ENCODE measurements around the gene OR10A2. TPM values are rescaled to one million over a fixed set of nuclear protein-coding genes. Genes with fewer than 3 reads are reported as not detected.
"Not testable (repeated sequence)": the region's sequence is repeated elsewhere in the genome, so short reads cannot be mapped to it uniquely, and the experiment has no call there.

OR10A2 gene
- total RNA-seq, 2 donors from 2014 or later, result not detected

- Histone ChIP-seq H3K9me3 (no peaks in the 10 kb centered on the region), H3K27me3 (replicated peaks; ENCODE audit: insufficient read depth) (no peaks in the 10 kb centered on the region), H3K4me1 (ENCODE audit: control insufficient read depth in 1 of 2, low read depth in 2 of 2) (no peaks in the 10 kb centered on the region), H3K4me3 (no peak overlapping the region), H3K36me3 (no peaks in the 10 kb centered on the region), H3K27ac (no peak overlapping the region)
- no peak for ATAC-seq (ENCODE audit: insufficient number of reproducible peaks, low FRiP score, low read depth)
- DNase-seq (ENCODE audit: low spot score), result no peak
- no peak for TF ChIP-seq CTCF (IDR thresholded peaks at IDR 0.05)
Observed at GRCh38 chr11:6876914-6877313, 14.1 kb downstream of the OR10A2 start.

GRCh38 chr11:6882751-6883150, 19.9 kb downstream of the OR10A2 start:
- no peaks in the 10 kb centered on the region for H3K4me1 ChIP-seq (ENCODE audit: control insufficient read depth in 1 of 2, low read depth in 2 of 2)
- H3K36me3 ChIP-seq, result no peaks in the 10 kb centered on the region
- no peak for DNase-seq (ENCODE audit: low spot score)
- no peak for TF ChIP-seq CTCF (IDR thresholded peaks at IDR 0.05)
- no peak overlapping the region for H3K4me3 ChIP-seq
- no peaks in the 10 kb centered on the region for H3K9me3 ChIP-seq
- no peaks in the 10 kb centered on the region for H3K27me3 ChIP-seq (replicated peaks; ENCODE audit: insufficient read depth)
- no peak overlapping the region for H3K27ac ChIP-seq
- no peak for ATAC-seq (ENCODE audit: insufficient number of reproducible peaks, low FRiP score, low read depth)

- H3K4me1 ChIP-seq (ENCODE audit: control insufficient read depth in 1 of 2, low read depth in 2 of 2); H3K27ac ChIP-seq; DNase-seq (ENCODE audit: low spot score); ATAC-seq (ENCODE audit: insufficient number of reproducible peaks, low FRiP score, low read depth); H3K4me3 ChIP-seq; H3K27me3 ChIP-seq (replicated peaks; ENCODE audit: insufficient read depth); H3K36me3 ChIP-seq; H3K9me3 ChIP-seq: not testable (repeated sequence)
Observed at GRCh38 chr11:6887711-6888110, 24.9 kb downstream of the OR10A2 start.

- no peaks in the 10 kb centered on the region for H3K9me3 ChIP-seq
- no peak for TF ChIP-seq CTCF (IDR thresholded peaks at IDR 0.05)
- no peaks in the 10 kb centered on the region for H3K27me3 ChIP-seq (replicated peaks; ENCODE audit: insufficient read depth)
- no peak overlapping the region for H3K27ac ChIP-seq
- H3K36me3 ChIP-seq, result no peaks in the 10 kb centered on the region
- ATAC-seq (ENCODE audit: insufficient number of reproducible peaks, low FRiP score, low read depth), result no peak
- no peaks in the 10 kb centered on the region for H3K4me1 ChIP-seq (ENCODE audit: control insufficient read depth in 1 of 2, low read depth in 2 of 2)
- DNase-seq (ENCODE audit: low spot score), result no peak
- H3K4me3 ChIP-seq, result no peak overlapping the region
Observed at GRCh38 chr11:6888830-6889229, 26.0 kb downstream of the OR10A2 start.

GRCh38 chr11:6889835-6890234, 27.0 kb downstream of the OR10A2 start:
- Histone ChIP-seq H3K9me3 (no peaks in the 10 kb centered on the region), H3K27ac (no peak overlapping the region), H3K36me3 (no peaks in the 10 kb centered on the region), H3K27me3 (replicated peaks; ENCODE audit: insufficient read depth) (no peaks in the 10 kb centered on the region), H3K4me3 (no peak overlapping the region), H3K4me1 (ENCODE audit: control insufficient read depth in 1 of 2, low read depth in 2 of 2) (no peaks in the 10 kb centered on the region)
- no peak for TF ChIP-seq CTCF (IDR thresholded peaks at IDR 0.05)
- ATAC-seq (ENCODE audit: insufficient number of reproducible peaks, low FRiP score, low read depth) (no peak), DNase-seq (ENCODE audit: low spot score) (no peak)

- DNase-seq (ENCODE audit: low spot score), result no peak
- ATAC-seq (ENCODE audit: insufficient number of reproducible peaks, low FRiP score, low read depth), result no peak
- Histone ChIP-seq H3K27me3 (replicated peaks; ENCODE audit: insufficient read depth) (no peaks in the 10 kb centered on the region), H3K36me3 (no peaks in the 10 kb centered on the region), H3K4me1 (ENCODE audit: control insufficient read depth in 1 of 2, low read depth in 2 of 2) (no peaks in the 10 kb centered on the region), H3K27ac (no peak within 1 kb of the TSS), H3K9me3 (no peaks in the 10 kb centered on the region), H3K4me3 (no peak within 1 kb of the TSS)
- TF ChIP-seq CTCF (IDR thresholded peaks at IDR 0.05), result no peak
Observed at GRCh38 chr11:6892400-6892799, 29.5 kb downstream of the OR10A2 start, which contains the start of gene OR2D2. Gene OR2D2 (minus strand): TSS chr11:6892500. CDS start chr11:6892500, 0 bp downstream.

Measured in thoracic aorta (tissue), 2 donors.